AG04449 (cell line): ENCODE measurements around the gene KLHL29.

Experiments
- CTCF ChIA-PET: fragments of 350-600 bp; formaldehyde crosslinking; extraction: SDS; loops from one replicate; lab custom pipeline; 2021; ENCODE audit warnings: antibody characterized with exemption; lab: Yijun Ruan, JAX
- POLR2A ChIA-PET: fragments of 400-600, 350-600 bp; formaldehyde crosslinking; extraction: SDS; loops from one replicate; lab custom pipeline; 2020; ENCODE audit warnings: antibody characterized with exemption, inconsistent platforms; lab: Yijun Ruan, JAX
- DNase-seq: peaks from one replicate; pipeline ENCODE4 v3.0.0-alpha.2; 2010; ENCODE audit warnings: low read depth, low spot score
- H3K4me3 ChIP-seq: 2 replicates; pipeline ENCODE4 v1.5.1; 2011; ENCODE audit warnings: low read depth, mild to moderate bottlenecking, control low read depth, low read length
- TF ChIP-seq, protein P1 (sequence below): IDR thresholded peaks from one replicate; pipeline ENCODE4 v1.5.1; 2011; ENCODE audit warnings: mild to moderate bottlenecking, moderate library complexity, low read length, control low read depth, inconsistent platforms; ENCODE audit not compliant: insufficient read depth; ENCODE audit errors: missing control alignments

KLHL29 gene

DNA sequence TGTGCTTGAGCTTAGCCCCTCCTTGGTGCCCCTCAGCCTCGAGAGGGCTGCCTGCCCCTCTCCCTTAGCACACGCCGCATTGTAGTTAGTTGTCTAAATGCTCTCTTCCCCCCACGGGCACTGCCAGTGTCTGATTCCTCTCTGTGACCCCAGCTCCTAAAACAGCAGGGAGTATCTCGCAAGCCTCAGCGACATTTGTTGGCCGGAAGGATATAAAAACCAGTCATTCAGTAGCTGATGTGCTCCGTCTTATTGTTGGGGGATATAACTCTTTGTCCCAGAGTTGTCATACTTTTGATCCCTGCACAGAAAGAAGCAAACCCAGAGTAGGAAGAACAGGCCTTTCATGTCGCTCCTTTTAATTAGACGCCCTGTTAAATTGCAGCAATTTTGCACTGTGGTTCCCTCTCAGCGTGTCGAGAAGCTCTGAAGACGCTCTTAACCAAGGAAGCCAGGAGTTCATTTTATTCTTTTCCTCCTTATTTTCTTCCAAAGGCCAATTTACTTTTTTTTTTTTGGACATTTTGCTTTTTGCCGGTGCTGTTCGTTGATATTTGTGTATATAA lies 201.8 kb downstream of the KLHL29 start:
- POLR2A ChIA-PET = no interaction called here
- no peak for DNase-seq
- CTCF ChIA-PET = no interaction called here
- H3K4me3 ChIP-seq = no peak overlapping the region
- TF ChIP-seq, protein P1, sequence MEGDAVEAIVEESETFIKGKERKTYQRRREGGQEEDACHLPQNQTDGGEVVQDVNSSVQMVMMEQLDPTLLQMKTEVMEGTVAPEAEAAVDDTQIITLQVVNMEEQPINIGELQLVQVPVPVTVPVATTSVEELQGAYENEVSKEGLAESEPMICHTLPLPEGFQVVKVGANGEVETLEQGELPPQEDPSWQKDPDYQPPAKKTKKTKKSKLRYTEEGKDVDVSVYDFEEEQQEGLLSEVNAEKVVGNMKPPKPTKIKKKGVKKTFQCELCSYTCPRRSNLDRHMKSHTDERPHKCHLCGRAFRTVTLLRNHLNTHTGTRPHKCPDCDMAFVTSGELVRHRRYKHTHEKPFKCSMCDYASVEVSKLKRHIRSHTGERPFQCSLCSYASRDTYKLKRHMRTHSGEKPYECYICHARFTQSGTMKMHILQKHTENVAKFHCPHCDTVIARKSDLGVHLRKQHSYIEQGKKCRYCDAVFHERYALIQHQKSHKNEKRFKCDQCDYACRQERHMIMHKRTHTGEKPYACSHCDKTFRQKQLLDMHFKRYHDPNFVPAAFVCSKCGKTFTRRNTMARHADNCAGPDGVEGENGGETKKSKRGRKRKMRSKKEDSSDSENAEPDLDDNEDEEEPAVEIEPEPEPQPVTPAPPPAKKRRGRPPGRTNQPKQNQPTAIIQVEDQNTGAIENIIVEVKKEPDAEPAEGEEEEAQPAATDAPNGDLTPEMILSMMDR = no peak

DNA sequence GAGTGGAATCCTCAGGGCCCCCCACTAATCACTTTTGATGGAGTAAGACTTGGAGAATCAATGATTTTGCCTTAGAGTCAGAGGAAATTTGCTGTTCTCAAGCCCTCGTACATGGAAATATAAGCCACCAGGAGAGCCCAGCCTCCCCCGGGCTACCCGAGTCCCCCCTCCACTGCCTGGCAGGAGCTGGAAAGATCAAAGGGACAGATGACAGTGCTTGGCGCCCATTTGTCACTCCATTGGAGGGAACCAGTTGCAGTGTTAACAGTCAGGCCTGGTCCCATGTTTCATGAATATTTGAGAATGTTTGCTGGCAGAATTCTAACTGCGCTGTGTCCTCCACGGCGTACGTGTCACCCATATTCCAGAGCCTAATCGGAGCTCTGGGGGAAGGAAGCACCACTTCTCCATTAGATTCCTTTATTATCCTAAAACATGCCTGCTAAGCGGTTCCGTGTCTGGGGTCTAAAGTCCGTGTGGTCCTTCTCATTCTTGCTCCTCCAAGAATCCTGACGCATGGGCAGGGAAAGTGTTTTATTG lies 202.4 kb downstream of the KLHL29 start:
- H3K4me3 ChIP-seq = no peak overlapping the region
- DNase-seq = no peak
- TF ChIP-seq, protein P1 = no peak
- ChIA-PET CTCF (no interaction called here), POLR2A (no interaction called here)

DNA sequence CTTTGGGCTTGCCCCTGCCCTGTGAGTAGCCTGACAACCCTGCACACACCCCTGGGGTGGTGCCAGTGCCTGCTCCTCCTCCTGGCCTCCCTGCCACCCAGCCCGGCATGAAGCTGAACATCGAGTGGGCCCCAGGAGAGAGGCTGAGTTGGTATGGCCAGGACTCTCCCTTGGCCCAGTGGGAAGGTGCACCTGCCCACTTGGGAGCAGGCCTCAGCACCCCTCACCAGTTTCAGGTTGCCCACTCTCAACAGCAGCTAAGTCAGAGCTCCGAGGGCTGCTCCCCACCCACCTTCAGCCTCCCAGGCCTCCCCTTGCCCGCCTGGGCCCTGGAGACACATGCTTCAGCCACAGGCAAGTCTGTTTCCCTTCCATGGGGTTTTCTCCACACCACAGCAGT lies 203.1 kb downstream of the KLHL29 start:
- DNase-seq = no peak
- no peak overlapping the region for H3K4me3 ChIP-seq
- CTCF ChIA-PET = no interaction called here
- TF ChIP-seq, protein P1 = no peak
- POLR2A ChIA-PET = no interaction called here

DNA sequence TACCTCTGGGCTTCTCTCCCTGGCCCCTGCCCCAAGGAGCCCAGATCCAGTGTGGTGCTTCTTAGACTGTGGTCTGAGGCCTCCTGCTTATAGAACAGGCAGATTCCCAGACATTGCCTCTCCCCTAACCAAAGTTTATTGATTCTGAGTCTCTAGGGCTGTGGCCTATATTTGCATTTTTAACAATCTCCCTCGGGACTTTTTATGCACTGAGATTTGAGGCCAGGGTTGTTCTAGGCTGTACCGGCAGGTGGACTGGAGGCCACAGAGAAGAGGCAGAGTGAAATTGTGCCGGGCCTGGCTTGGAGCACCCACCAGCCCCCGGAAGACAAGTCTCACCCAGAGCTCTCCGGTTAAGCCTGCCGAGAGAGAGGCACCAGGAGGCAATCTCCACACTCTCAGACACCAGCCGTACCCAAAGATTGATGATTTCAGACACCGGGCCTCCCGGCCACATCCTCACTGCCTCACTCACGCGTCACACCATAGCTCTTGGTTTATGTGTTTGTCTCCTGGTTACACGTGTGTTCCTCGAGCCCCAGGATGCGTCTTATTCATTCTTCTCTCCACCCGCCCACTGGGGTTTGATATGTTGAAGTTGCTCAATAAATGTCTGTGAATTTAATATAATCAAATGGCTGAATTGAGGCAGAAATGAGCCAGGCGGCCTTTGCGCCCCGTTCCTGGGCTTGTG lies 203.7 kb downstream of the KLHL29 start:
- CTCF ChIA-PET = no interaction called here
- DNase-seq = no peak
- POLR2A ChIA-PET = no interaction called here
- no peak overlapping the region for H3K4me3 ChIP-seq
- TF ChIP-seq, protein P1 = no peak

DNA sequence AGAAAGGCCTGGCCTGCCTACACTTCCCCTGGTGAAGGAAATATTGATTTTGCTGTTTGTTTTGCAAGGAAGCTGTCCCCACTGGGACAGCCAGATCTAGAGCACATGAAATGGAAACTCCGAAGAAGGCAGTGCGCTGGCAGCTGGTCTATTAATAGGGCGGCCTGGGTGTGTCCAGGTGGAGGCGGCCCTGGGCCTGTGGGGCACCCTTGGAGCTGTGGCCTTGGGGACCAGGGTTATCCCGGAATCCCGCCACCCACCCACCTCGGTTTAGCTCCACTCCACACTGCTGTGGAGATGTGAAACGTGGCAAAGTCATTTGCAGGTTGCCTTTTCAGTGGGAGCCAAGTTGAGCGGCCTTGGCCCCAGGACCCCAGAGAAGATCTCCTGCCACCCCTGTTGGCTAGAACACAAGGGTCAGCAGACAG lies 204.3 kb downstream of the KLHL29 start:
- no peak overlapping the region for H3K4me3 ChIP-seq
- TF ChIP-seq, protein P1 = no peak
- POLR2A ChIA-PET = no interaction called here
- no peak for DNase-seq
- CTCF ChIA-PET = no interaction called here

DNA sequence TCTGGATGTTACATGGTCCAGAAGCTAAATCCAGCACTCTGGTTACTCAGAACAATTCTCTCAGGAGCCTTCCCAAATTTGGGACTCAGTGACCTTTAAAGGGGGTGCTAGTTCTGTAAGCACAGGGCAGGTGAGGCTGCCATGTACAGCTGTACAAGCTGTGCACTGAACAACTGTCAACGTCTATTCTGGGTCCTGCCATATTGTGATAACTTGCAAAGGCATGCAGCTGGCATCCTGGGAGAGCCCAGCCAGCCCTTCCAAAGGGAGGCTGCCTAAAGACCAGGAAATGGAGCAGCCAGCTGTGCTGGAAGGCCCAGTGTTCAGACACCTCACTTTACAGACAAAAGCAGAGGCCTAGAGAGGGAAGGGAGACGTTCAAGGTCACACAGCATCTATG lies 204.8 kb downstream of the KLHL29 start:
- TF ChIP-seq, protein P1 = no peak
- POLR2A ChIA-PET = no interaction called here
- no peak overlapping the region for H3K4me3 ChIP-seq
- CTCF ChIA-PET = no interaction called here
- no peak for DNase-seq
